GM21360 (cell line): Measurements from ENCODE around the gene CDK5.

Experiments
- ATAC-seq: cut with Tn5 transposase; IDR thresholded peaks from one replicate; pipeline ENCODE4 v1.9.1; 2021; ENCODE audit warnings: mild to moderate bottlenecking, moderate library complexity; ENCODE audit not compliant: unreplicated experiment

Gene CDK5

GRCh38 chr7:151057506-151057988, at the start of gene CDK5:
CDK5 (minus strand) TSS chr7:151057897; CDS start chr7:151057848, 49 bp downstream.
- ATAC-seq = peak; percentile 8

GRCh38 chr7:151104411-151105235, 46.9 kb upstream of the CDK5 start:
- ATAC-seq = no peak

- ATAC-seq = no peak
Measured at GRCh38 chr7:151103973-151104372, 46.3 kb upstream of the CDK5 start.

- ATAC-seq = no peak
Measured at GRCh38 chr7:151102991-151103390, 45.3 kb upstream of the CDK5 start.

- no peak for ATAC-seq
Measured at GRCh38 chr7:151101621-151102396, 44.1 kb upstream of the CDK5 start.

GRCh38 chr7:151100921-151101320, 43.2 kb upstream of the CDK5 start:
- ATAC-seq = no peak

- ATAC-seq = no peak
Measured at GRCh38 chr7:151099486-151100211, 42.0 kb upstream of the CDK5 start.

- no peak for ATAC-seq
Measured at GRCh38 chr7:151095828-151096475, 38.3 kb upstream of the CDK5 start.

- no peak for ATAC-seq
Measured at GRCh38 chr7:151095123-151095797, 37.6 kb upstream of the CDK5 start.

- ATAC-seq = no peak
Measured at GRCh38 chr7:151094675-151095074, 37.0 kb upstream of the CDK5 start.

GRCh38 chr7:151093748-151094147, 36.1 kb upstream of the CDK5 start:
- ATAC-seq = no peak

- ATAC-seq = no peak
Measured at GRCh38 chr7:151091988-151092387, 34.3 kb upstream of the CDK5 start.

GRCh38 chr7:151091431-151091830, 33.7 kb upstream of the CDK5 start:
- ATAC-seq = no peak

GRCh38 chr7:151091003-151091402, 33.3 kb upstream of the CDK5 start:
- no peak for ATAC-seq

- ATAC-seq = no peak
Measured at GRCh38 chr7:151089893-151090730, 32.4 kb upstream of the CDK5 start.

- ATAC-seq = no peak
Measured at GRCh38 chr7:151088856-151089699, 31.4 kb upstream of the CDK5 start.

- ATAC-seq = no peak
Measured at GRCh38 chr7:151088019-151088855, 30.5 kb upstream of the CDK5 start.
